Measurements from ENCODE around the gene ROR2. TPM values are rescaled to one million over a fixed set of nuclear protein-coding genes. Genes with fewer than 3 reads are reported as not detected.

ROR2 gene
- total RNA-seq, 4 donors from 2014 or later: 0.19 to 1.7 (median 0.38) TPM

DNA sequence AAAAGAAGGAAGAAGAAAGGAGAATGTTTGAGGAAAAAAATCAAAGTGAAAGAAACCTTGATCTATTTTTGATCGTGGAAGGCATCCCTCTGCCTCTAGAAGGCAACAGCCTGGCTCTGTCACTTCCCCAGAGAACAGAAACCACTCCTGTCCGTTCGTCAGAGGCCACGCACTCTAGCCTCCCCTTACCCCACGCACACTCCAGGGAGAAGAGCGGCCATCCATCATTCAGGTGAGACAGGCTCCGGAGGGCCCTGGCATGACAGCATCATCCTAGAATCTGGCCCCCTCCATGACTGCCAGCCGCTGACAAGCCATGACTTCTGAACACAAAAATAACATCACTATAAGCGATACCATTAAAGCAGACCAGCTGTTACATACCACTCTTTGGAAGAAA lies 135.8 kb downstream of the ROR2 start:
- TF ChIP-seq, protein P1, sequence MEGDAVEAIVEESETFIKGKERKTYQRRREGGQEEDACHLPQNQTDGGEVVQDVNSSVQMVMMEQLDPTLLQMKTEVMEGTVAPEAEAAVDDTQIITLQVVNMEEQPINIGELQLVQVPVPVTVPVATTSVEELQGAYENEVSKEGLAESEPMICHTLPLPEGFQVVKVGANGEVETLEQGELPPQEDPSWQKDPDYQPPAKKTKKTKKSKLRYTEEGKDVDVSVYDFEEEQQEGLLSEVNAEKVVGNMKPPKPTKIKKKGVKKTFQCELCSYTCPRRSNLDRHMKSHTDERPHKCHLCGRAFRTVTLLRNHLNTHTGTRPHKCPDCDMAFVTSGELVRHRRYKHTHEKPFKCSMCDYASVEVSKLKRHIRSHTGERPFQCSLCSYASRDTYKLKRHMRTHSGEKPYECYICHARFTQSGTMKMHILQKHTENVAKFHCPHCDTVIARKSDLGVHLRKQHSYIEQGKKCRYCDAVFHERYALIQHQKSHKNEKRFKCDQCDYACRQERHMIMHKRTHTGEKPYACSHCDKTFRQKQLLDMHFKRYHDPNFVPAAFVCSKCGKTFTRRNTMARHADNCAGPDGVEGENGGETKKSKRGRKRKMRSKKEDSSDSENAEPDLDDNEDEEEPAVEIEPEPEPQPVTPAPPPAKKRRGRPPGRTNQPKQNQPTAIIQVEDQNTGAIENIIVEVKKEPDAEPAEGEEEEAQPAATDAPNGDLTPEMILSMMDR (IDR thresholded peaks at IDR 0.05; ENCODE audit: low read depth): no peak

DNA sequence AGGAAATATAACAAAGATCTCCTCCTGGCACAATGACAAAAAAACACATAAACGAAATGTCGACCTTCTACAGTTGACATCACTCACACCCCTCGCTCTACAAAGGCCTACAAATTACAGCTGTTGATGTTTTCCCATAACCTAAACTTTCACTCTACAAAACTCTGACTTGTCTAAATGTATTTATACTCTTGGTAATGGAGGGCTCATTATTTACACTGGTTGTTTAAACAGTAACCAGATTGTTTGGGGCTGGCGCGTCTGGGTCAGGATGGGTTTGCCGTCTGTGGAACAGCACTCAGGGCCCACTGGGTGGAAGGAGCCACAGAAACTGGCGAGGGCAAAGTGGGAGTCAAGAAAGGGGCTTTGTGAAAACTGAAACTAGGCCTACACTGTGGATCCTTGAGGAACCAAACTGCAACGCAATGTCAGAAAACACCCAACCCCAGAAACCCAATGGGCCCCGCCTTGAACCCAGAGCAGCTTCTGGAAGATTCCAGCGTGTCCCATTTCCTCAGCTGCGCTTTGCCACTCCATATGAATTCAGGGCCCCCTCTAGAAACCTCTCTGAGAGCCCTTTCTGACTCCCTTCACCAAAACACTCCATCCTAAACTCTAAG lies 136.7 kb downstream of the ROR2 start:
- TF ChIP-seq, protein P1 (IDR thresholded peaks at IDR 0.05; ENCODE audit: low read depth): no peak

DNA sequence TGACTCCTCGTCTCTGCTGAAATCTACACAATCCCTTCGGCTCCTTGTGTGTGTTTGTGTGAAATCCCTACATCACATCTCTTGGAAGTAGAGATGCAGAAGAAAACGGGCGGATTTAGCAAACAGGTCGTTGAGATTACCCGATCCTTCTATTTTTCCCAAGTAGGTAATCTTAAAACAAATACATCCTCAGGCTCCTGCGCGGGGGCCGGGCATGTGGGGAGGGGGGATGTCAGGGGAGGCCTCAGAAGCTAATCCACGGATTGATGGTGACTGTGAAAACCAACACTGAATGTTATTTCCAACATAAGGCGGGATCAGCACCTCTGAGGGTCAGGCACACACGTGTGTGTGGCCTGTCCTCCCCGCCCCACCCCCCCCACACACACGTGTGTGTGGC lies 137.8 kb downstream of the ROR2 start:
- TF ChIP-seq, protein P1 (IDR thresholded peaks at IDR 0.05; ENCODE audit: low read depth): no peak

DNA sequence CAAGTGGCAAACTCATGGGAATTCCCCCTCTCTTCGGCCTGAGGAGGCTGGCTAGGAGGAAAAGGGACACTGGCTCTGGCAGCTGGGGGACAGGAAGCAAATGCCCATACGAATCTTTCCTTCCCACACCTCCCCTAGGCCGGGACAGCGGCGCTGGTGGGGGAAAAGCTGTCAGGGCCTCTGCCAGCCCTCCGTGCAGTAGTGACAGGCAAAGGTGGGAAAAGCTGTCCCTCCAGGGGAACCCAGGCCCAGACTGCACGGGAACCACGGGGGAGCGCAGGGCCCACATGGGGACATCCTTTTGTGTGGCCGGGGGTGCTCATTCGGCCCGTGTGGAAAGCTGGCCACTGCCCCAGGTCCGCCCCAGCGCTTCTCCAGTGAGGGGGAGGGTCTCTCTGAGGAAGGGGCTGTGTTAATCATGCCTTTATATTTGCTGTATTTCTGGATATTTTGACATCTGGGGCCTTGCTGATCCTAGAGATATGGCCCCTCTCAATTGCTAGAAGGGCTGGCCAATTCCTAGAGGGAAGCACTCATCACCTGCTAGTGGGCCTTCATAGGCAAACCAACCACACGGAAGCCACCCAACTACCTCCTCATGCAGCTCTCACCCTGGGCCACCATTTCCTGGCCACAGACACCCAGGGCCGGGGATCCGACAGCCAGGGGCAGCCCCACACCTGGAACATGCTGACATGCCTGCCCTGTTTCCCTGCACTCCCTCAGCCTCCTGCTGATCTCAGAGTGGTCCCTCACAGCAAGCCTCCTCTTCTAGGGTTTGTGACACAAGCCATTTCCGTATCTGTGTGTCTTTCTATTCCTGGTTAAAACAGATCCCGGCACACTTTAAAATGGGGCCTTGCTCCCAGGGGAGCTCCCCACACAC lies 138.8 kb downstream of the ROR2 start:
- TF ChIP-seq, protein P1 (IDR thresholded peaks at IDR 0.05; ENCODE audit: low read depth): no peak

DNA sequence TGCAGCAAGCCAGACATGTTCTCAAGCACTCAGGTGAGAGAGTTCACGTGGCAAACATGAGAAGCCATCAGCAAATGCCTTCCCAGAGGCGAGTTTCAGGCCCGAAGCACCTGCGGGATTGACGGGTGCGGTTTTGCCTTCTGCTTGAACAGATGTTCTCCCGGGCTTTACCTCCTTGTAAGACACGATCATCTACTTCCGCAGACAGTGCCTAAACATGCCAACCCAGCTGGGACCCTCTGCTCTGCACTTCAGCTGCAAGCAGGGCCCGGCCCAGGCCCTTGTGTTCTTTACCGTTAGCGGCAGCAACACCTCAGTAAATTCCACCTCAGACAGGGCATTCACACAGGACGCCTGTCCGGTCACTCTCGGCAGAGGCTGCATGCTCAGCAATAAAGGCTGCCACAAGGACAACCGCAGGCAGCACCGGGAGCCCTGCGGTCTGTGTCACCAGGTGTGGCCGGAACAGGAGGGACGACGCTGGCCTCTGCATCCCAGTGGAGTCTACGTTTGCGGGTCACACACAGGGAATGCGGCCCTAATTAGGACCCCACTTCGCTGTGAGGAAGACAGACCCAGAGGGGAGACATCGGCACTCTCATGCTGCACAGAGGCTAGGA lies 139.6 kb downstream of the ROR2 start:
- TF ChIP-seq, protein P1 (IDR thresholded peaks at IDR 0.05; ENCODE audit: low read depth): no peak

DNA sequence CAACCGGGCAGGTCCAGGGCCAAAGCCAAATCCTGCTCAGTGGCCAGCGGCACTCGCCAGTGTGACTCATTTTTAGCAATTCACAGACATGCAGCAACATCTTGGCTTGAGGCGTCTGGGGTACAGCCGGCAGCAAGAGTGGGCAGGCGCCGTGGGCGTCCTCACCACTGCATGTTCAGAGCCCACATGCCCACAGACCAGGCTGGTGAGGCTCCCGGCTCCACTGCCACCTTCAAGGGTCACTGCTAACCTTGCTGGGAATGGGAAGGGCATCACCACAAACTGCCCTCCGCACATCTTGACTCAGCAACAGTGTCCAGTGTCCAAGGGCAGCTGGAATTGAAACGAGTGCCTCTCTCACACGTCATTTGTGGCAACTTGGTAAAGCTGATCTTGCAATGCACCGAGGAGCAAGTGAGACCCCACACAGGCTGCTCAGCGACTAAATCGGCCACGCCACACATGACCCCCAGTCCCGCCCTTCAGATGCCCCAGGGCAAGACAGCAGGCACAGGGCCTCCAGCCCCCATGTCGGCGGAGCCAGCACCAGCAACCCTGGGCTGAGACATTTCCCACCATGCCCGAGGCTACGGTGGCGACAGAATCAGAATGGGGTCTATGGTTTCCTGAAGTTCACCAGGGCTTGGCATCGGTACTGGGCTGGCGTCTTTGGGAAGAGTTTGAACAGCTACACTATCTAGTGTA lies 140.3 kb downstream of the ROR2 start:
- TF ChIP-seq, protein P1 (IDR thresholded peaks at IDR 0.05; ENCODE audit: low read depth): no peak
